Bone marrow (tissue), 2 donors: ENCODE measurements around the gene RBP3.

Experiments
- DNase-seq, 2 donors: peaks; one replicate each; lab custom pipeline; 2025; lab: John Stamatoyannopoulos, UW

RBP3 gene

DNA sequence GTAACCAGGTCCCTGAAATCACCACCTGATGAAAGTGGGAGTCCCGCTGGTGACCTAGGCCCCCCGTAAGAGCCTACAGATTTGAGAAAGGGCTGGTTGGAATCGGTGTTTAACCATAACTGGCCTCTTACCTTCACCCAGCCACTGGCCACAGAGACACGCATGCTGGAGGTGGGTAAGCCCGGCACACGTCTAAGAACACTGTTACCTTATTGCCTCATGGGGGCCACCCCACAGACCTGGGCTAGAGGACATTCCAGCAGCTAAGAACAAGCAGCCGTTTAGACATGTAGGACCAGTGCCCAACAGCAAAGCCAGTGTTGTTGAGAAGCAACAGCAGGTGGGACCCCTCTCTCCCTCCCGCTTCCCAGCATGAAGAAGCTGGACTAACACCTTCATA lies 28.4 kb upstream of the RBP3 start:
- no peak for DNase-seq

DNA sequence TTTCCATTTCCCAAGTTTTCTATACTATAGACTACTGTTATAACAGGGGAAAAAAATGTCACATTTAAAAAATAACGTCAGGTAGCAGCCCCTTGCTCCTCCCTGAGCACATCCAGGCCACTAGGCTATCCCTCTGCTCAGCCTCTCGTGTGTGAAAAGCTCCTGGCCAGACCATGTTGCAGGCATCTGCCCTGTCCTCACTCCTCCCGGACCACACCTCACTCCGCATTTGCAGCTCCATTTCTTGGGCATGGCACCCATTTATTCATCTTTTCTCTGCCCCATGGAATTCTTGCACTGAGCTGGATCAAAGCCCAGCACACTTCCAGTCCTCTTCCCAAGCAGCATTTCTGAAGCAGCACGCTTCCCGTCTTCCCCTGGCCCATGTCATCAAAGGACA lies 27.4 kb upstream of the RBP3 start:
- no peak for DNase-seq

DNA sequence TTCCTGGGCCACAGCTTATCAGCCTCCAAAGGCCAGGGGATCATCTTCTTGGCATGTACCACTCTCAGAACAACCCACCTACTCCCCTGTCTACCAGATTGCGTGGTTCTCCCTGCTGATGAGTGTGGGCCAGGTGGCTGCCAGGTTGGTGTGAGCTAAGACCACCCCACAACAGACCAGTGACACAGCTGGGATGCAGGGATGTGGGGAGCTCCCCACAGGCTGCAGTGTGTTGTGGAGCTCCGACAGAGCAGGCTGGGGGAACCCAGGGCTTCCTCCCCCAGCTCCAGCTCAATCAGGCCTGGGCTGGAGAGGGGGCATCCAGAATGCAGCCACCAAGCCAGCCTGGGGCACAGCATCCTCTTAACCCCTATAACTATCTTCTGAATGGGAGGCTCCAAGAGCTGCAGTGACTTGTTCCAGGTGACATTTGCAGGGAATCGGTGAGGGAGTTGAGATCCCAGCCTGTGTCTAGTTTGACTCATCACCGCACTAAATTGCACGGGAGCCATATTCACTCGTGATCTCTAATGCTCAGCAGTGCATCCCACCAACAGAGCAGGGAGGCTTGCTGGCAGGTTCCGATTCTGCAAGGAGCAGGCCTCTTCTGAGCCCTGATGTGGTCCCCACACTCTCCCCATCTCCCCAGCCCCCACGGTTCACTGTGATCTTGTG lies 26.5 kb upstream of the RBP3 start:
- DNase-seq, result no peak

DNA sequence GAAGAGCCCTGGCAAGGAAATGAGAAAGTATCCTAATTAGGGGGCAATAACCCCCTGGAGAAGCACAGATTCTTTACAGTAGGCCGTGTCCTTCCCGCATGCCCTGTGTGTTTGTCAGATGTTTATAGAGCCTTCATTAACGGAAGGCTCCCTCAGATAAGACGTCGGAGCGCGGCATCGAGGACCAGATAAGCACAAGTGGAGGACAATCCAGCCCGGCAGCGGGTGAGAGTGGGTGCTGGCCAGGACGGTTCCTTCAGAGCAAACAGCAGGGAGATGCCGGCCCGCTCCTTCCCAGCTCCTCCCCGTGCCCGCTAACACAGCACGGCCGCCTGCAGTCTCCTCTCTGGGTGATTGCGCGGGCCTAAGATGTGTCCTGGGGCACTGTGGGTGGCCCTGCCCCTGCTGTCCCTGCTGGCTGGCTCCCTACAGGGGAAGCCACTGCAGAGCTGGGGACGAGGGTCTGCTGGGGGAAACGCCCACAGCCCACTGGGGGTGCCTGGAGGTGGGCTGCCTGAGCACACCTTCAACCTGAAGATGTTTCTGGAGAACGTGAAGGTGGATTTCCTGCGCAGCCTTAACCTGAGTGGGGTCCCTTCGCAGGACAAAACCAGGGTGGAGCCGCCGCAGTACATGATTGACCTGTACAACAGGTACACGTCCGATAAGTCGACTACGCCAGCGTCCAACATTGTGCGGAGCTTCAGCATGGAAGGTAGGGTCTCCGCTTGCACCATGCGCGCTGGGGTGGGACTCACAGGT lies 25.7 kb upstream of the RBP3 start, which contains the start of gene GDF2:
Gene GDF2, plus strand, starts transcription at position 155 of the 762 bp plus-strand sequence. Its CDS starts 215 bp downstream, at position 370.
- DNase-seq, result no peak

DNA sequence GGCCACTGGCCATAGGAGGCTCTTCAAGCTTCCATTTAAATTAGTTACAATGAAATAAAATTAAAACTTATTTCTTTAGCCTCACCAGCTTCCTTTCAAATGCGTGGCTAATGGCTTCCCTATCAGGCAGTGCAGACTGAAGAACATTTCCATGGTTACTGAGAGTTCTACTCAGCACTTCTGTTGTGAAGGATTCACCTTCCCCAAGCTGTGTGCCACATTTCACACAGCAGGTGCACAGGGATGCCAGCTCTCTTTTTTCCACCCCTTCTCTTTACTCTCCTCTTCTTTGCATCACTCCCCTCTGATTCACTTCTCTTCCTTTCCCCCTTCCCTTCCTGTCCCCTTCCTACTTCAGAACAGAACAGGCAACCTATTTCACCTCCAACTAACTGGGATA lies 25.1 kb upstream of the RBP3 start:
- no peak for DNase-seq

DNA sequence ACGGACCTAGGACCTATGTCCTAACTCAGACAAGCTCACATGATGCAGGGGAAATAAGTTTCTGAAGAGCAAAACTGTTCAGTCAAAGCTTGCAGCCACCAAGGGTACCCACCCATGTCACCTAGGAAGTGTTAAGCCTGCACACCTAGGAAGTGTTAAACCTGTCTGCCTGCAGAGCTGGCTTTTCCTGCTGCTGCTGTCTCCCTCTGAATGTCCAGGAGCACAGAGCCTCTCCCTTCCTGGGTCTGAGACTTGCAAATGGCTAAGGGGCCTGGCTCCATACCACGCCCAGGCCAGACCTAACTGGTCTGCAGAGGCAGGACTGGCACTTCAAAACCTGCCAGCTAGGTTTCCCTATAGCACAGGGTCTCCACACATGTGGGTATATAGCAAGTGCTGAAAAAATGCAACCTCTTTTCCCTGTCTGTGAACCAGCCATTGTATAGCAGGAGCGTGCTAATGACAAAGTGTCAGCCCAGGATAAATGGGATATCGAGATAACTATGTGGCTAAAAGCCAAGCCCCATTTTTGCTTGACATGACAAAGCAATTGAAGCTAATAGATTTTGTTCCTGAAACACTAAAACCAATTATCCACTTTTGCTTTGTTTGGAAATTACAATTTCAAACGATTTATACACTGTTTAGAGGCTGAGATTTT lies 24.4 kb upstream of the RBP3 start:
- DNase-seq, result no peak

DNA sequence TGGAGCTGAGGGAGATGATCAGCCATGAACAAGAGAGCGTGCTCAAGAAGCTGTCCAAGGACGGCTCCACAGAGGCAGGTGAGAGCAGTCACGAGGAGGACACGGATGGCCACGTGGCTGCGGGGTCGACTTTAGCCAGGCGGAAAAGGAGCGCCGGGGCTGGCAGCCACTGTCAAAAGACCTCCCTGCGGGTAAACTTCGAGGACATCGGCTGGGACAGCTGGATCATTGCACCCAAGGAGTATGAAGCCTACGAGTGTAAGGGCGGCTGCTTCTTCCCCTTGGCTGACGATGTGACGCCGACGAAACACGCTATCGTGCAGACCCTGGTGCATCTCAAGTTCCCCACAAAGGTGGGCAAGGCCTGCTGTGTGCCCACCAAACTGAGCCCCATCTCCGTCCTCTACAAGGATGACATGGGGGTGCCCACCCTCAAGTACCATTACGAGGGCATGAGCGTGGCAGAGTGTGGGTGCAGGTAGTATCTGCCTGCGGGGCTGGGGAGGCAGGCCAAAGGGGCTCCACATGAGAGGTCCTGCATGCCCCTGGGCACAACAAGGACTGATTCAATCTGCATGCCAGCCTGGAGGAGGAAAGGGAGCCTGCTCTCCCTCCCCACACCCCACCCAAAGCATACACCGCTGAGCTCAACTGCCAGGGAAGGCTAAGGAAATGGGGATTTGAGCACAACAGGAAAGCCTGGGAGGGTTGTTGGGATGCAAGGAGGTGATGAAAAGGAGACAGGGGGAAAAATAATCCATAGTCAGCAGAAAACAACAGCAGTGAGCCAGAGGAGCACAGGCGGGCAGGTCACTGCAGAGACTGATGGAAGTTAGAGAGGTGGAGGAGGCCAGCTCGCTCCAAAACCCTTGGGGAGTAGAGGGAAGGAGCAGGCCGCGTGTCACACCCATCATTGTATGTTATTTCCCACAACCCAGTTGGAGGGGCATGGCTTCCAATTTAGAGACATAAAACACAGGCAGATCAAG lies 22.6 kb upstream of the RBP3 start:
- DNase-seq, result no peak

DNA sequence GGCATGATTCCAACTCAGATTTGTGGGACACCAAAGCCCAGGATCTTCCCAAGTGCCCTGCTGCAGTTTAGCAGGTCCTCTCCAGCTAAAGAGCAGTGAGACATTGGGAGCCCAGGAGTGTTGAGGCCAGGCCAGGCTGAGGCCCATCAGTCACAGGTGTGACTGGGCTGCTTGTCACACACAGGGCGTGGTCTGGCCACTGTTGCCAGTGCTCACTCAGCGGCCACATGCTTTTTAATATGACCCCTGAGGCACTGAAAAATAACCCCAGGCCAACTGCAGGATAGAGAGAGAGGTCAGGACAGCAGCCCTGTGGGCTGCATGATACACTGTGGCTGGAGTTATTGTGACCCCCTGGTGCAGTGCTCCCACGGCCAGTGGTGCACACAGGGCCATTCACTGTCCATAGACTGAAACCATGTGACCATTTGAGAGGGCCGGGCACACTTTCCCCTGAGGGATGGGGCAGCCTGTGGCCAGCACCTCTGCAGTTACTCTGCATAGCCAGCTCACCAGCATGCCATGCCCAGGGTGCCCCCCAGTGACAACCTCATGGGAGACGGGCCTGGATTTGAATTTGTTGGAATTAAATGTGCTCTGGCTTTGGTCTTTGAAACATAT lies 21.7 kb upstream of the RBP3 start:
- DNase-seq, result no peak

DNA sequence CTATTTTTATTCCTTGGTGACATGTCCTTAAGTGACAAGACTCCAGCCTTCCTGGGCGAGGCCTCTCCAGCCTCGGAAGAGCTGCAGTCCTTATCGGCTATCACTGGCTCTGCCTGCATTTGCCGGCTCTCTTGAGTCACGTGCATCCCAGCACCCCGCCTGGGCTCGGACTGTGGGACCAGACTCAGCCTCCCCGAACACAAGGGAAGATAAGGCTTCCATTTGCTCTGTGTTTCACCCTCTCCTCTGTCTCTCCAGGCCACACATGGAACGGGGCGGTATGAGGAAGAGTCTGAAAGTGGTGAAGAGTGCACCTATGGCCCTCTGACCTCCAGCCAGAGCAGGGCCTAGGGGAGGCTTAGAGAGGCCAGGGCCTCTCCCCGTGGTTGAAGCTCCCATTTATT lies 21.2 kb upstream of the RBP3 start:
- no peak for DNase-seq

DNA sequence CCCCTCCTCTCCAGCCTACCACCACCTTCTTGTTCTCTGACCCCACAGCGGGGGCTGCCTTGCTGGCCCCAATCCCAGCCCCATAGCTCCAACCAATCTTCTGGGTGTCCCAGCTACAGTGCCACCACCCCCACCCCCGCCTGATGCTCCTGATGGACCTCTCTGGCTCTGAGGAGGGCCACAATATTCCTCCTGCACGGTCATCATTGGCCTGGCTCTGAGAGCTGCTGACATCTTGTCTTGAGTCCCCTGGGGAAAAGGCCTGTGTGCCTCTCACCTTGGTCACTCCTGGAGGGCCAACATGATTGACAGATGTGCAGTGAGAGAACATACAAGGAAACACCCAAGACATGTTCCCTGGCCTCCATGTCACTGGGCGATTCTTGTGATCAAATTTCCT lies 18.3 kb upstream of the RBP3 start:
- DNase-seq, result no peak

DNA sequence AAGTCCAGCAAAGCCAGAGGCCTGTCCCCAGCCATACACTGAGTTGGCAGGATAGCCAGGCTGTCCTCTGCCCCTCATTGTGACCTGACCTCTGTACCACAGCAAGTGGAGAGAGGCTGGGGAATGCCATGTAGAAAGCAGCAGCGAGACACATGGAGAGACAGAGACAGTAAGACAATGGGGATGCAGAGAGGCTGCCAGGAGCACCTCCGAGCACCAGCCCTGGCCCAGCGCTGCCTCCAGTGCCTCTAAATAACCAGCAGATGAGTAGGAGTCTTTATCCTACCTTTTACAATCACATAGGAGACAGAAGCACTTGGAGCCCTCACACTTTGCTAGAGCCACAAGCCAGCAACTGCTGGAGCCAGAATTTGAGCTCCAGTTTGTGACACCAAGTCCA lies 17.8 kb upstream of the RBP3 start:
- DNase-seq, result no peak

DNA sequence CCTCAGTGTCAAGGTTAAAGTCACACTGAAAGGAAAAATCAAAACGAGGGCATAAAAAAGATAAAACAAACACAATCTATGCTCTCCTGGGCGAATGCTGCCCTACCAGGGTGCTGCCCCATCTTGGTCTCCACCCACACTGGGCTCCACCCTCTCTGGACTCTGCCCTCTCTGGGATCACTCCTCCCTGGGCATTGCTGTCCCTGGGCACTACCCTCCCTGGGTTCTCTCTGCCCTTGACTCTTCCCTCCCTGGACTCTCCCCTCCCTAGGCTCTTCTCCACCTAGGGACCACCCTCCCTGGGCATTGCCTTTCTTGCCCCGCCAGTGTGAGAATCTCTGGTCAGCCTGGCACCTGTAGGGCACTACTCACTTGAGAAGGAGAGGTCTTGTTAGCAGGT lies 17.4 kb upstream of the RBP3 start:
- DNase-seq, result no peak

DNA sequence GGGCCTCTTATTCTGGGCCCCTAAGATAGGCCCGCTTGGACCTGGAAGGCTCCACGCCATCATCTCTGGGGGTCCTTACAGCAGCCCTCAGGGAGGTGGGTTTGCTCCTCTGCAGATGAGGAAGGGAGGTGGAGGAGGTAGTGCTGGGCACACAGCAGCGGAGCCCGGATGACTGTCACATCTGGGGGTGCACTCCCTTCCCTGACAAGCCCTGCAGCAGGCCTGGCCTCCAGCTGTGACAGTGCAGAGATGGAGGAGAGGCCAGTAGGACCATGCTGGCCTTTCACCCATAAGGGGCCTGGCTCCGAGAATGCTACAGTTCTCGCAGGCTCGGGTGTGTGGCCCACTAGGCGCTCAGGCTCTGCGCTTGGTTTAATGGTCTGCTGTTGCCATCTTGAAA lies 16.7 kb upstream of the RBP3 start:
- DNase-seq, result no peak

DNA sequence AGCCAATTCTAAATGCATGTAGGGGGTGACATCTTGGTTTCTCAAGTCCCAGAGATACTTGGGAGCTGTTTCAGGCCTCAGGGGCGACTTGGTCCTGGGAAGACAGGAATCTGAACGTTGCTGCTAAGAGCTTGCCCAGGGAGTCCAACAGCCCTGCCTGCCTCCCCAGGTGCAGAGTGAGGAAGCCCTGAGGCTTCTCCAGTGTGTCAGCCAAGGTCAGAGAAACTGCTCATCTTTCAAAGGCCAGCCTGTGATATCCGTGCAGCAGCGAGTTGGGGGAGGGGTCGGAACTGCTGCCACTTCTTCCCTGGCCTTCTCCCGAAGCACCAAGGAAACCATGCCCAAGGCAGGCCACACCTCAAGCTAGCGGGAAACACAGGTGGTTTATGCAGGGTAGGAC lies 16.2 kb upstream of the RBP3 start:
- no peak for DNase-seq

DNA sequence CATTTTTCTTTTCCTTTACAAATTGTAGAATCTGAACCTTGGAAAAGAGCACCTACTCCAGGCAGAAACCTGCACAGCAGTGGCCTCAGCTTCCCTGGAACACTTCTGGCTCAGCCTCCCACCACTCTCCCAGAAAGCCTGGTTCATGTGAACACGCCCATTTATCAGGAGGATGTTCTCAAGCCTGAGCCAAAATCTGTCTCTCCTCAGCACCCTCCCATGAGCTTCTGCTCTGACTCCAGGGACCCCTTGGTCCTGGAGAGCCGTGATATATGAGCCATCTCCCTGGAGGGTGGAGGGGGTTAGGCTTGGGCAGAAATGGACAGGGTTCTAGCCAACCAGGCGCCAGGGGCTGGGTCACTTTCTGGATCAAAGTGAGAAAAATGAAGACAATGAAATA lies 15.8 kb upstream of the RBP3 start:
- DNase-seq, result no peak

DNA sequence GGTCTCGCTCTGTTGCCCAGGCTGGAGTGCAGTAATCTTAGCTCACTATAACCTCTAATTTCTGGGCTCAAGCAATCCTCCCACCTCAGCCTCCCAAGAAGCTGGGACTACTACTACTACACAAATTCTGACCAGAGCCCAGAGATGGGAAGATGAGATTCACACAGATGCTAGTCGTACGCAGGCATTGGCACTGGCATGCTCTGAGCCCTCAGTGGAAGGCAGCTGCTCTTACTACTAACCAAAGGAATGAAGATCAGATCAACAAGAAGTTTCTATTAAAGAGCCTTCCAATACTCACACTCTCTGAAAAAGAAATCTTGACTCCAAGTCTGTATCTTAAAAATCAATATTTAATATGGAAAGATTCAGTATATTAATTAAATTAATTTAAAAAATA lies 15.2 kb upstream of the RBP3 start:
- no peak for DNase-seq

DNA sequence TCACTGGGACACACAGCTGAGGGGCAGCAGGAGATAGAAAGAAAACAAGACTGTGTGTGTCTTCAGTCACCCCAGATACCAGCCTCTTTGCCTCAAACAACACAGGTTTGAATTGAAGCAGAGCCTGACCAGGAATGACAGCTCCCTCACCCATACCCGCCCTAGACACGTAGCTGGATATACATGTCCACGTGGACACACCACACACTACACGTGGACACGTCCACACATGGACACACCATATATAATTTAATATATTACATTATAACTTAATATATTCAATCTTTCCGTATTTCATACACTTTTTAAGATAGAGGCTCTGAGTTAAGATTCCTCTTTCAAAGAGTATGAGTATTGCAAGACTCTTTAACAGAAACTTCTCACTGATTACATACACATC lies 14.6 kb upstream of the RBP3 start:
- DNase-seq, result no peak

DNA sequence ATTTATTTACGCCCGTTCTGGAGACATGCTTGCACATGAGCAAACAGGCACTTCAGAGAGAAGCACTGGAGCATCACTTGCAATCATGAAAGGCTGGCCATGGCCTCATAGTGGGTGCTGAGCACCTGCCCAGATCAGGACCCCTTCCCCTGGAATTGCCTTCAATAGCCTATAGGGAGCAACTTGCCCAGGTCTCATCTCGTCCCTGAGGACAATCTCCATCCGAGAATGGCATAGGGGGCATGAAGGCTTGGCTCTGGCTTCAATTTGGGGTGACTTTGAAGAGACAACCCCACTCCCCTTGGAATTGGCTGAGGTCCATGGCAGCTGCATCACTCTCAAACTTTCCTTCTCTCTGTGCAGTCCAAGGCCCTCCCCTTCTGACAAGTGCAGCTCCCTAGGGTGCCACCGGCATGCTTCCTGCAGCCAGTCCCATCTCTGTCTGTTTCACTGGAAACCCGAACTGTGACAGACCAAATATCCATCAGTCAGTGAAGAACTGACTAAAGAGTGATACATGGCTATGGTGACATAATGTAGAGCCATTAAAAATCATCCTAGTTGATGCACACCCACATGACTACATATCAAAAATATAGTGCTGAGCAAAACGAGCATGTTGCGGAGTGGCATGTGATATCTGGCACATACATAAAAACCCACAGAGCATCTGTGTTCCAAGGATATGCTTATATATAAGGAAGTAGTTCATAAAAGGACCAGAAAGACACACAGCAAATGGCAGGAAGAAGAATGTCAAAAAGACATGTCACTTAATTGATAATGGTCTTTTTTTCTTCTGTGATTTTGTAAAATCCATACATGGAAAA lies 13.5 kb upstream of the RBP3 start:
- no peak for DNase-seq

DNA sequence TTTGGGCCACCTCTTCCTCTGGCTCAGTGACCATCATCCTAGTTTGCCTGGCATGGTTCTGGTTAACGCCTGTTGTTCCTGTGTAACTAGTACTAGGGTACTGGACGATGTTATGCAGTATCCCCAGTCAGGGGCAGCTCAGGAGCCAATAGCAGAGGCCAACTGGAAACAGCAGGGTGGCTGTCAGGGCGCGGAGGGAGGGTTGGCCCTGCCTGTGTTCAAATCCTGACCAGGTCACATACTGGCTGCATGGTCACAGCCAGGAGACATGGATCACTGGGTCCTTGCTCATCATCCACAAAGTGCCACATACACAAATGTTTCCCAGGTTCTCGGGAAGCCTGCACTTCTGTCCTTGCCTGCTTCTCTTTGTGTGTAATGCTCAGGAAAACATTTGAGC lies 12.3 kb upstream of the RBP3 start:
- no peak for DNase-seq

DNA sequence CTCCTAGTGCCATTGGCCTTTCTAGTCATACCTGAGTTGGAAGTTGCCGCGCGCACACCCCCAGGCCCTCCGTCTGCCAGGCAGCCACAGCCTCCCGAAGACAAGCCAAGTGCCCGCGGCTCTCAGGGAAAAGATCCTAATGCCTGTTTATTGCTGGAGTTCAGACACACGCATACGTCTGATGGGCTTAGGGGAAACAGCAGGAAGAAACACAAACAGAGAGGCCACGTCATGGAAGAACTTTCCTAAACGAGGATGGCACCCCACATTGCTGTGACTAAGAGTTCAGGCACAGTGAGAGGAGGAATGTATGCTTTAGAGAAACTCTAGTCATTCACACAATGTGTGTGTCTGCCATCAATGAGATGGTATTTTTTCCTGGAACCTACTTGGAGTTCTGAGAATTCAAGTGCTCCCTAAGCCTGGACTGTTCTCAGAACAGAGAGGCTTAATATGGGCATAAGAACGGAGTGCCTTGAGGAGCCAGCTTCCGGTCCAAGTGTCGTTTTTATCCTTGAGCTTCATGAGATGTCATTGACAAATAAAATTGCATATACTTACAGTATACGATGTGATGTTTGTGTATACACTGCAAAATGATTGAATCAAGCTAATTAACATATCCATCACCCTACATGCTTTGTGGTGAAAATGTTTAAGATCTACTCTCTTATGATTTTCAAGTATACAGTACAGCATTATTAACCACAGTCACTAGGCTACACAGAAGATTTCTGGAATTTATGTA lies 11.6 kb upstream of the RBP3 start:
- DNase-seq, result no peak
